H1 (cell line): ENCODE data around the gene PRSS22. TPM values are rescaled to one million over a fixed set of nuclear protein-coding genes. Genes with fewer than 3 reads are reported as not detected.

ENCODE experiments used
- CTCF ChIA-PET: fragments of 300-600 bp; sonication (Branson Sonifier 250); formaldehyde crosslinking; loops from one replicate; lab custom pipeline; 2021; ENCODE audit not compliant: partially characterized antibody; lab: Charles Lee
- POLR2A ChIA-PET: fragments of 300-600 bp; sonication (Branson Sonifier 250); formaldehyde crosslinking; loops from one replicate; lab custom pipeline; 2021; ENCODE audit warnings: inconsistent platforms; ENCODE audit not compliant: partially characterized antibody; lab: Charles Lee
- DNase-seq, 2 experiments: peaks; one replicate each; pipeline versions ENCODE4 v3.0.0 to v3.0.0-alpha.2; 2010 to 2022; ENCODE audit warnings: low spot score in 2 of 2, low read depth in 1 of 2, mixed read lengths in 1 of 2
- FAIRE-seq: peaks from 2 replicates; lab custom pipeline; 2011; peaks lifted over from hg19 to GRCh38; lab: Jason Lieb, UNC
- H2AFZ ChIP-seq: 2 replicates; pipeline ENCODE4 v1.8.1; 2012; ENCODE audit warnings: low read length, inconsistent platforms
- H2AK5ac ChIP-seq: 2 replicates; pipeline ENCODE4 v1.6.1; 2013; ENCODE audit warnings: low read depth, low read length
- H2BK120ac ChIP-seq: replicated peaks from 2 replicates; pipeline ENCODE3; 2013; ENCODE audit warnings: low read depth, low read length, inconsistent platforms
- H2BK12ac ChIP-seq: 2 replicates; pipeline ENCODE4 v1.6.1; 2013; ENCODE audit warnings: low read depth, low read length
- H2BK15ac ChIP-seq: 2 replicates; pipeline ENCODE4 v1.6.1; 2013; ENCODE audit warnings: low read length
- H2BK20ac ChIP-seq: 2 replicates; pipeline ENCODE4 v1.6.1; 2013; ENCODE audit warnings: low read length
- H2BK5ac ChIP-seq: 2 replicates; pipeline ENCODE4 v1.6.1; 2013; ENCODE audit warnings: low read depth, low read length
- H3K14ac ChIP-seq: 2 replicates; pipeline ENCODE4 v1.6.1; 2013; ENCODE audit warnings: inconsistent platforms; ENCODE audit not compliant: insufficient read length
- H3K18ac ChIP-seq: 2 replicates; pipeline ENCODE4 v1.6.1; 2013; ENCODE audit warnings: low read length; ENCODE audit errors: extremely low read depth
- H3K23ac ChIP-seq: 2 replicates; pipeline ENCODE4 v1.6.1; 2013; ENCODE audit warnings: inconsistent platforms; ENCODE audit not compliant: insufficient read length
- H3K23me2 ChIP-seq: 2 replicates; pipeline ENCODE4 v1.6.1; 2013; ENCODE audit warnings: low read depth, low read length
- H3K27ac ChIP-seq: 2 replicates; pipeline ENCODE4 v1.6.1; 2011; ENCODE audit warnings: low read depth, low read length, inconsistent platforms
- H3K27me3 ChIP-seq, 4 experiments: replicated peaks in 1 of 4; 1 replicate in 1 of 4; 2 replicates in 3 of 4; pipeline versions ENCODE4 v1.6.1 to v1.8.1; 2011 to 2013; ENCODE audit warnings: low read length in 3 of 4, mild to moderate bottlenecking in 3 of 4, inconsistent platforms in 2 of 4, mixed read lengths in 2 of 4, moderate library complexity in 1 of 4; ENCODE audit not compliant: control insufficient read depth in 3 of 4, insufficient read depth in 3 of 4; ENCODE audit errors: extremely low read depth in 1 of 4
- H3K36me3 ChIP-seq, 4 experiments: 2 replicates each; pipeline versions ENCODE4 v1.6.1 to v1.8.1; 2011 to 2013; ENCODE audit warnings: mild to moderate bottlenecking in 4 of 4, low read length in 3 of 4, moderate library complexity in 2 of 4, control low read depth in 1 of 4, inconsistent platforms in 1 of 4; ENCODE audit not compliant: insufficient read depth in 4 of 4, control insufficient read depth in 2 of 4
- H3K4ac ChIP-seq: replicated peaks from 2 replicates; pipeline ENCODE3; 2013; ENCODE audit warnings: low read length, low read depth, mixed read lengths, inconsistent platforms; ENCODE audit not compliant: insufficient read length
- H3K4me1 ChIP-seq, 4 experiments: replicated peaks in 1 of 4; 1 replicate in 1 of 4; 2 replicates in 3 of 4; pipeline versions ENCODE4 v1.6.1 to v1.8.1; 2011 to 2013; ENCODE audit warnings: low read length in 3 of 4, inconsistent platforms in 2 of 4, mixed read lengths in 1 of 4; ENCODE audit not compliant: insufficient read depth in 4 of 4, control insufficient read depth in 3 of 4
- H3K4me2 ChIP-seq, 2 experiments: 2 replicates each; pipeline versions ENCODE4 v1.6.1 to v1.8.1; 2011 to 2013; ENCODE audit warnings: low read depth in 2 of 2, low read length in 2 of 2, control low read depth in 1 of 2, inconsistent platforms in 1 of 2, mild to moderate bottlenecking in 1 of 2; ENCODE audit not compliant: insufficient read depth in 1 of 2
- H3K4me3 ChIP-seq, 4 experiments: fragments of 200-600, 300-600 bp in 1 of 4; sonication (generic), shearing (Covaris generic), sonication (Bioruptor Twin) in 1 of 4; 2 replicates each; pipeline versions ENCODE4 v1.5.1 to v1.8.1; 2011 to 2016; ENCODE audit warnings: low read length in 4 of 4, low read depth in 3 of 4, control low read depth in 2 of 4, inconsistent platforms in 2 of 4, mild to moderate bottlenecking in 2 of 4, mixed read lengths in 1 of 4, moderate library complexity in 1 of 4; ENCODE audit not compliant: insufficient read depth in 2 of 4; ENCODE audit errors: extremely low read depth in 1 of 4
- H3K56ac ChIP-seq: replicated peaks from 2 replicates; pipeline ENCODE3; 2013; ENCODE audit warnings: low read depth, mild to moderate bottlenecking, mixed read lengths, low read length, inconsistent platforms; ENCODE audit not compliant: insufficient read length
- H3K79me1 ChIP-seq: 2 replicates; pipeline ENCODE4 v1.6.1; 2013; ENCODE audit warnings: low read depth, low read length, control low read depth
- H3K79me2 ChIP-seq, 2 experiments: 2 replicates each; pipeline versions ENCODE4 v1.6.1 to v1.8.1; 2012 to 2013; ENCODE audit warnings: low read length in 2 of 2, mild to moderate bottlenecking in 2 of 2, inconsistent platforms in 1 of 2; ENCODE audit not compliant: insufficient read depth in 2 of 2, control insufficient read depth in 1 of 2
- H3K9ac ChIP-seq, 4 experiments: replicated peaks in 1 of 4; 1 replicate in 1 of 4; 2 replicates in 3 of 4; pipeline versions ENCODE4 v1.6.1 to v1.8.1; 2011 to 2013; ENCODE audit warnings: low read depth in 3 of 4, low read length in 3 of 4, control low read depth in 2 of 4, mild to moderate bottlenecking in 2 of 4, moderate library complexity in 2 of 4, inconsistent platforms in 1 of 4; ENCODE audit errors: extremely low read depth in 1 of 4
- H3K9me3 ChIP-seq, 2 experiments: 2 replicates each; pipeline versions ENCODE4 v1.6.1 to v1.8.1; 2012 to 2013; ENCODE audit warnings: mild to moderate bottlenecking in 2 of 2, moderate library complexity in 2 of 2, control low read depth in 1 of 2, inconsistent platforms in 1 of 2, low read depth in 1 of 2, low read length in 1 of 2, mixed read lengths in 1 of 2; ENCODE audit not compliant: insufficient read depth in 2 of 2
- H4K20me1 ChIP-seq, 2 experiments: replicated peaks in 1 of 2; 2 replicates each; pipeline versions ENCODE3 to v1.8.1; 2011 to 2013; ENCODE audit warnings: inconsistent platforms in 2 of 2, low read length in 2 of 2, mild to moderate bottlenecking in 1 of 2; ENCODE audit not compliant: insufficient read depth in 2 of 2, control insufficient read depth in 1 of 2
- H4K5ac ChIP-seq: 2 replicates; pipeline ENCODE4 v1.6.1; 2013; ENCODE audit warnings: low read length, low read depth, mixed read lengths, inconsistent platforms; ENCODE audit not compliant: insufficient read length
- H4K8ac ChIP-seq: 2 replicates; pipeline ENCODE4 v1.8.0; 2013; ENCODE audit warnings: mild to moderate bottlenecking, moderate library complexity, low read length, inconsistent platforms; ENCODE audit not compliant: insufficient read depth; ENCODE audit errors: extremely low read depth
- H4K91ac ChIP-seq: replicated peaks from 2 replicates; pipeline ENCODE3; 2013; ENCODE audit warnings: low read length, mixed read lengths, inconsistent platforms; ENCODE audit not compliant: insufficient read length
- ASH2L ChIP-seq: fragments of 200-600, 300-600 bp; sonication (generic); IDR thresholded peaks from one replicate; pipeline ENCODE4 v1.7.1; 2017; ENCODE audit warnings: low read length
- BACH1 ChIP-seq: IDR thresholded peaks from 2 replicates; pipeline ENCODE4 v1.6.1; 2012; ENCODE audit warnings: low read length, improper control_type of control experiment
- E2F6 ChIP-seq: IDR thresholded peaks from 2 replicates; pipeline ENCODE4 v1.6.1; 2012; ENCODE audit warnings: inconsistent platforms
- EGR1 ChIP-seq: IDR thresholded peaks from 2 replicates; pipeline ENCODE4 v1.6.1; 2011; ENCODE audit warnings: low read depth, low read length, borderline replicate concordance
- EZH2 ChIP-seq: fragments of 200-600 bp; sonication (generic); IDR thresholded peaks from 2 replicates; pipeline ENCODE4 v1.7.1; 2012; ENCODE audit warnings: low read depth, mild to moderate bottlenecking, moderate library complexity, low read length, inconsistent platforms; ENCODE audit not compliant: severe bottlenecking
- FOSL1 ChIP-seq: IDR thresholded peaks from 2 replicates; pipeline ENCODE4 v1.6.1; 2011; ENCODE audit warnings: mild to moderate bottlenecking, low read depth, low read length, moderate library complexity; ENCODE audit not compliant: insufficient read depth
- KDM5A ChIP-seq: fragments of 200-600 bp; IDR thresholded peaks from 2 replicates; pipeline ENCODE4 v1.7.1; 2012; ENCODE audit warnings: mild to moderate bottlenecking, low read length, inconsistent platforms, mixed read lengths
- POLR2A ChIP-seq, 2 experiments: IDR thresholded peaks; 1 replicate in 1 of 2; 2 replicates in 1 of 2; pipeline ENCODE4 v1.6.1; 2011; ENCODE audit warnings: low read depth in 2 of 2, low read length in 2 of 2, mild to moderate bottlenecking in 2 of 2; ENCODE audit errors: control extremely low read depth in 1 of 2
- POLR2AphosphoS5 ChIP-seq: IDR thresholded peaks from 2 replicates; pipeline ENCODE4 v1.6.1; 2011; ENCODE audit warnings: low read depth, low read length
- SP2 ChIP-seq: IDR thresholded peaks from 2 replicates; pipeline ENCODE4 v1.6.1; 2012; ENCODE audit warnings: mild to moderate bottlenecking, low read length, inconsistent platforms
- TEAD4 ChIP-seq: IDR thresholded peaks from 2 replicates; pipeline ENCODE4 v1.6.1; 2012; ENCODE audit warnings: low read depth, low read length, inconsistent platforms, mixed read lengths
- WGBS, 2 experiments: shearing (Covaris generic) in 1 of 2; methylation state at CpG; one replicate each; pipeline versions ENCODE4 v1.1.6 to v1.1.7; 2013 to 2015; ENCODE audit warnings: low lambda C conversion rate in 2 of 2, mixed read lengths in 2 of 2, inconsistent platforms in 1 of 2, low coverage in 1 of 2, missing lambda C conversion rate in 1 of 2; ENCODE audit not compliant: insufficient replicate concordance in 2 of 2, insufficient coverage in 1 of 2, insufficient read length in 1 of 2; ENCODE audit errors: extremely low coverage in 1 of 2, missing lambda C conversion rate in 1 of 2; 5-methylcytosine and 5-hydroxymethylcytosine counted together
- polyA plus RNA-seq, 7 experiments: library from polyadenylated mRNA; depleted of rRNA in 3 of 7; stranded (reverse) in 5 of 7; unstranded in 2 of 7; fragments of >200 nt in 5 of 7; fragments of 200-250 nt in 2 of 7; gene quantifications; 1 replicate in 5 of 7; 2 replicates in 1 of 7; 4 replicates in 1 of 7; pipeline versions ENCODE4 v1.2.1 to v1.2.3, GENCODE V29; 2011 to 2013; ENCODE audit warnings: missing spikeins in 2 of 7, mixed read lengths in 2 of 7
- total RNA-seq: library from RNA; stranded (reverse); fragmentation: NEBNext Ultra II Directional; extraction: Animal tissue kit (Norgen Biotek cat#: 25700); gene quantifications from 2 replicates; pipeline ENCODE4 v1.2.1, GENCODE V29; 2021
- TF ChIP-seq, protein P1 (sequence below): IDR thresholded peaks from 2 replicates; pipeline ENCODE4 v1.6.1; 2011; ENCODE audit warnings: low read length, improper control_type of control experiment

Gene PRSS22
- total and polyA plus RNA-seq, 2 of the 8 experiments (the other 6 are each of a cell fraction or from before 2014, with no cell fraction given), result 4.0 to 4.4 TPM

DNA sequence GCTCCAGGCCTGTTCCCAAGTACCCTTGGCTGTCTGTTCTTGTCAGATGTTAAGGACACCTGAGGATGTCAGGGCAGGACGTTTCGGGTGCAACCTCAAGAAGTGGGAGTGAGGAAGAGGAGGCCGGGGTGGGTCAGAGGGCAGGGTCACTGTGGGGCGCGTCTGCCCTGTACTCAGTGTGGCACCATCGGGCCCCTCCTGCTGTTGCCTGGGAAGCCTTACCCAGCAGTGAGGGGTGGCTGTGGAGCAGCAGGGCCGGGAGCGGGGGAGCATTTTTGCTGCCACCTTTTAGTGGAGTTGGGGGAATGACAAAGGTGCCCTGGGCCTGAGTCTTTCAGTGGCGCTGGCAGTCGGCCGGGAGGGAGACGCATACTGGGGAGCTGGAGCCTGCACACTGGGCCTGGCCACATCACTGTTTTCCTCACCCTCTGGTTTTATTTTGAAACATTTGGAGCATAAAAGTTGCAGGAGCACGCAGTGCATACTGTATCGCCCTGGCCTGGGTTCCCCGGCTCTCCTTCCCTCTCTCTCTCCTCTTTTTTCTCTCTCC lies 42.6 kb upstream of the PRSS22 start:
- no peak overlapping the region for H2AFZ ChIP-seq
- no peak overlapping the region for H4K91ac ChIP-seq
- H3K56ac ChIP-seq, result no peak overlapping the region
- no peak overlapping the region for H3K14ac ChIP-seq
- no peak overlapping the region for H2AK5ac ChIP-seq
- H4K20me1 ChIP-seq, result peaks cover 0 to 2% of the 10 kb centered on the region in 2 experiments
- no peak overlapping the region; the same call in 1 of the 2 replicates for H4K8ac ChIP-seq
- H3K79me1 ChIP-seq, result no peaks in the 10 kb centered on the region
- H3K4me1 ChIP-seq, result peaks cover 0 to 2% (median 0%) of the 10 kb centered on the region in 4 experiments; a peak in 2 of 7 replicates
- H3K18ac ChIP-seq, result no peak overlapping the region
- no peaks in the 10 kb centered on the region; a peak in 2 of 8 replicates for H3K36me3 ChIP-seq
- FAIRE-seq (no peak), DNase-seq (no peak)
- no peak overlapping the region for H2BK20ac ChIP-seq
- no peak overlapping the region for H3K4ac ChIP-seq
- H3K9ac ChIP-seq, result no peak overlapping the region
- H3K23me2 ChIP-seq, result peaks cover 4% of the 10 kb centered on the region; the same call in 1 of the 2 replicates
- H3K9me3 ChIP-seq, result no peaks in the 10 kb centered on the region
- H4K5ac ChIP-seq, result no peak overlapping the region
- POLR2A ChIA-PET, result interaction anchor here (1.3 to 1.5 kb wide), 2 partner anchors 11 to 18 kb away, joined by 5 read pairs; partner anchors contain the start of gene FLYWCH2
- no peaks in the 10 kb centered on the region for H3K27me3 ChIP-seq
- no peak overlapping the region for H3K4me3 ChIP-seq
- H2BK12ac ChIP-seq, result no peak overlapping the region
- H3K4me2 ChIP-seq, result no peak overlapping the region
- no peak overlapping the region for H2BK120ac ChIP-seq
- H3K27ac ChIP-seq, result no peak overlapping the region
- CTCF ChIA-PET, result no interaction called here
- WGBS, 2 experiments, result 94% methylated on average over 15 of the region's 15 CpGs; no CpG with 5 or more reads in 1 of the 2 experiments
- no peaks in the 10 kb centered on the region for H3K79me2 ChIP-seq
- no peak overlapping the region for H2BK5ac ChIP-seq
- no peak overlapping the region for H3K23ac ChIP-seq
- no peak overlapping the region for H2BK15ac ChIP-seq
- TF ChIP-seq KDM5A (no peak), EZH2 (no peak), SP2 (no peak), FOSL1 (no peak), E2F6 (no peak), TEAD4 (no peak), BACH1 (no peak), EGR1 (no peak), POLR2AphosphoS5 (no peak), POLR2A (IDR thresholded peaks at IDR 0.05; ENCODE audit: control extremely low read depth in 1 of 2, low read depth in 2 of 2, low read length in 2 of 2) (no peak), ASH2L (no peak)
- TF ChIP-seq, protein P1, sequence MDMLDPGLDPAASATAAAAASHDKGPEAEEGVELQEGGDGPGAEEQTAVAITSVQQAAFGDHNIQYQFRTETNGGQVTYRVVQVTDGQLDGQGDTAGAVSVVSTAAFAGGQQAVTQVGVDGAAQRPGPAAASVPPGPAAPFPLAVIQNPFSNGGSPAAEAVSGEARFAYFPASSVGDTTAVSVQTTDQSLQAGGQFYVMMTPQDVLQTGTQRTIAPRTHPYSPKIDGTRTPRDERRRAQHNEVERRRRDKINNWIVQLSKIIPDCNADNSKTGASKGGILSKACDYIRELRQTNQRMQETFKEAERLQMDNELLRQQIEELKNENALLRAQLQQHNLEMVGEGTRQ, result no peak
